SJSA1 (cell line): Measurements from ENCODE around the gene ADAM33. TPM values are rescaled to one million over a fixed set of nuclear protein-coding genes. Genes with fewer than 3 reads are reported as not detected.

ENCODE experiments used
- DNase-seq, 2 experiments: peaks; one replicate each; pipeline ENCODE4 v3.0.0-alpha.2; 2015 to 2020; ENCODE audit warnings: low spot score in 2 of 2, low read depth in 1 of 2
- H3K27ac ChIP-seq: fragments of 250-450 bp; sonication (Bioruptor Pico); 2 replicates; pipeline ENCODE4 v1.5.1; 2020; ENCODE audit warnings: mild to moderate bottlenecking, moderate library complexity
- H3K27me3 ChIP-seq: fragments of 250-450 bp; sonication (Bioruptor Pico); replicated peaks from 2 replicates; pipeline ENCODE4 v1.5.1; 2020; ENCODE audit warnings: mild to moderate bottlenecking, moderate library complexity
- H3K36me3 ChIP-seq: fragments of 250-450 bp; sonication (Bioruptor Pico); 2 replicates; pipeline ENCODE4 v1.5.1; 2020; ENCODE audit warnings: mild to moderate bottlenecking
- H3K4me1 ChIP-seq: fragments of 250-450 bp; sonication (Bioruptor Pico); replicated peaks from 2 replicates; pipeline ENCODE4 v1.6.1; 2021; ENCODE audit warnings: mild to moderate bottlenecking
- H3K4me3 ChIP-seq: fragments of 250-450 bp; sonication (Bioruptor Pico); 2 replicates; pipeline ENCODE4 v1.5.1; 2020; ENCODE audit warnings: mild to moderate bottlenecking
- H3K9me3 ChIP-seq: fragments of 250-450 bp; sonication (Bioruptor Pico); replicated peaks from 2 replicates; pipeline ENCODE4 v1.5.1; 2020; ENCODE audit warnings: mild to moderate bottlenecking
- total RNA-seq: library from RNA; depleted of rRNA; stranded (reverse); fragments of >200 nt; shearing (Covaris generic); gene quantifications from 2 replicates; pipeline ENCODE4 v1.2.3, GENCODE V29; 2014

The ADAM33 gene
- total RNA-seq, 1 experiment from 2014 or later, result not detected

DNA sequence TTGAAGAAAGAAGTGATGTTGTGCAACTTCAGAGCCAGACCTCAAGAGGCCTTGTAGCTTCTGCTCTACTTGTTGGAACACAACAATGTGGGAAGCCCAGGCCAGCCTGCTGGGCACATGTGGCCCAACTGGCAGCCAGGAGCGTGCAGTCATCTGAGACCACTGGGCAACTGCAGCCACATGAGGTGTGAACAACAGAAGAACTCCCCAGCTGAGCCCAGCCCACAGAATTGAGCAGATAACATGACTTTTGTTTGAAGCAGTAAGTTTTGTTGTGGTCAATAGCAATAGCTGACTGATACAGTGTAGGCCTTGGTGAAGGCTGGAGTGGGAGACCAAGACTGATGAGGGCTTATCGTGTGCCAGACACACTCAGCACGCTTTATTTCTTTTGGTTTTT is 8.6 kb upstream of the ADAM33 start:
- Histone ChIP-seq H3K27ac (no peak overlapping the region), H3K4me3 (no peak overlapping the region), H3K4me1 (peaks cover 5% of the 10 kb centered on the region), H3K36me3 (no peaks in the 10 kb centered on the region), H3K27me3 (no peaks in the 10 kb centered on the region), H3K9me3 (no peaks in the 10 kb centered on the region; the same call in 1 of the 2 replicates)
- no peak for DNase-seq

DNA sequence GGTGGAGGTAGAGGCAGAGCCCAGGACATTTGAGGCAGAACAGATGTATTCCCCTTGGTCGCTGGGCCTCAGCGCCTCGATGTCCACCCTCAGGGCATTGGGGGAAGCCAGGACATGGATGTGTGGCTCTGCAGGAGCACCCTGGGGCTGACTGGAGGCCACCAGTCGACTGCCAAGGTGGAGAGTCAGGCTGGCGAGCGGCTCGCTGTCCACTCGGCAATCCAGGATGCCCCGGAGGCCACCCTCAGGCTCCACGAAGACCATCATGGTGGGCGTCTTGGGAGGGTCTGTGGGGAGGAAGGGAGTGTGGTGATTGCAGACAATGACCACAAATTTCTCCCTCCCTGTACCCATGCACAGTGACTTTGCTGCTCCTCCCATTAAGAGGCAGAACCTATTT is 8.2 kb upstream of the ADAM33 start:
- H3K27me3 ChIP-seq, result no peaks in the 10 kb centered on the region
- no peak overlapping the region for H3K27ac ChIP-seq
- no peak for DNase-seq
- H3K9me3 ChIP-seq, result no peaks in the 10 kb centered on the region
- no peak overlapping the region for H3K4me3 ChIP-seq
- no peaks in the 10 kb centered on the region for H3K36me3 ChIP-seq
- H3K4me1 ChIP-seq, result peaks cover 5% of the 10 kb centered on the region

GRCh38 chr20:3687655-3688054 is 5.8 kb upstream of the ADAM33 start:
- Histone ChIP-seq H3K27me3 (no peaks in the 10 kb centered on the region), H3K9me3 (no peaks in the 10 kb centered on the region), H3K4me1 (peaks cover 5% of the 10 kb centered on the region), H3K27ac (no peak overlapping the region), H3K36me3 (no peaks in the 10 kb centered on the region), H3K4me3 (no peak overlapping the region)
- no peak for DNase-seq

- Histone ChIP-seq H3K27ac (no peak overlapping the region), H3K4me3 (no peak overlapping the region)
Measured at GRCh38 chr20:3686867-3687321, 5.1 kb upstream of the ADAM33 start.

GRCh38 chr20:3686421-3686820 is 4.6 kb upstream of the ADAM33 start:
- H3K4me3 ChIP-seq, result no peak overlapping the region
- H3K36me3 ChIP-seq, result no peaks in the 10 kb centered on the region
- H3K27me3 ChIP-seq, result peaks cover 4% of the 10 kb centered on the region; the same call in 1 of the 2 replicates
- no peak for DNase-seq
- H3K27ac ChIP-seq, result no peak overlapping the region
- no peaks in the 10 kb centered on the region for H3K9me3 ChIP-seq
- peaks cover 5% of the 10 kb centered on the region for H3K4me1 ChIP-seq

More at GRCh38 chr20:3686867-3687321, 5.1 kb upstream of the ADAM33 start:
- Histone ChIP-seq H3K9me3 (no peaks in the 10 kb centered on the region), H3K27me3 (peaks cover 4% of the 10 kb centered on the region; the same call in 1 of the 2 replicates), H3K4me1 (peaks cover 5% of the 10 kb centered on the region), H3K36me3 (no peaks in the 10 kb centered on the region)
- no peak for DNase-seq

DNA sequence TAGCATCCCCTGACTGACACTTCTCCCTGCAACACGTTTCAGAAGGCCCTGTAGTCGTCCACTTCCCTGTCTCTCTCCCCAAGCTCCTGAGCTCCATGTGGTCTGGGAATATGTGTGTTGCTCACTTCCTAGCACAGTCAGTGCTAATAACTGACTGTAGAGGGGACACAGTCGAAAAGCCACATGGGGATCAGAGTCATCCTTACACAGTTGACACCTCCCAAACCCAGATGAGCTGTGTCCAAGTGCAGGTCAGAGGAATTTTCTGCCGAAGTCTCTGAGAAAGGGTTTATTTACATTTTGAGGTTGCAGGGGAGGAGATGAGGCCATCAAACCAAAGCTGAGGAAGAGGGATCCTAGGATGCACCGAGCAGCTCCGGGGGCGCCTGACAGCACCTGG is 3.5 kb upstream of the ADAM33 start:
- H3K4me1 ChIP-seq, result peaks cover 5% of the 10 kb centered on the region
- H3K9me3 ChIP-seq, result no peaks in the 10 kb centered on the region
- H3K4me3 ChIP-seq, result no peak overlapping the region
- H3K36me3 ChIP-seq, result no peaks in the 10 kb centered on the region
- H3K27me3 ChIP-seq, result peaks cover 4% of the 10 kb centered on the region; the same call in 1 of the 2 replicates
- DNase-seq, result no peak
- no peak overlapping the region for H3K27ac ChIP-seq

- H3K36me3 ChIP-seq, result no peaks in the 10 kb centered on the region
- no peak overlapping the region for H3K4me3 ChIP-seq
- no peak for DNase-seq
- H3K4me1 ChIP-seq, result peaks cover 4% of the 10 kb centered on the region
- H3K9me3 ChIP-seq, result no peaks in the 10 kb centered on the region
- peaks cover 5% of the 10 kb centered on the region; the same call in 1 of the 2 replicates for H3K27me3 ChIP-seq
- no peak overlapping the region for H3K27ac ChIP-seq
Measured at GRCh38 chr20:3681352-3681930, 369 bp downstream of the ADAM33 start.

DNA sequence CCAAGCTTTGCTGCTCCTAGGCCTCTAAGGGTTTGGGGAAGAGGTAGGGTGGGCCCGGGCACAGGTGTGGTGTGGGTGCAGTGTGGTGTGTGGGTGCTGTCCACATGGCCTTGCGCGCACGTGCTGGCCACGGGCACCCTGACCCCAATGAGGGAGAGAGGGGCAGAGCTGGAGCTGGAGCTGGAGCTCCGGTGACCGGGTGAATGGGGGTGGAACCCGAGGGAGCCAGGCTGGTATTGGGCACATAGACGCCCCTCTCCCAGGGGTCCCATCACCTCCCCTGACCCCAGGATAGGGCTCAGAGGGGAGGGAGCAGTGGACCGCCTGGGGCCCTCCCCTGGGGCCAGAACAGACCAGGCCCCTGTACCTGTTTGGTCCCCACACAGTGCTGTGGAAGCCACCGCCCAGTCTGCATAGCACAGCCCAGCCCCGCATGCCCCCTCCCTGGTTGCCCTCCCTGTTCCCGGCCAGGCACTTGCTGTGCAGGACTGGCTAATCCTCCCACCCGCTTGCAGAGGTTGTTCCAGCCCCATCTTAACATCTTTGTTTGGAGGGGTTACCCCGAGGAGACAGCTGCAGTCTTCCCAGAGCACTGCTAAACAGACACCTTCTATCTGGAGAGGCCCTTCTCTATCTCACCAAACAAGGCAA is 984 bp downstream of the ADAM33 start:
- no peaks in the 10 kb centered on the region for H3K9me3 ChIP-seq
- H3K4me1 ChIP-seq, result peaks cover 4% of the 10 kb centered on the region
- no peaks in the 10 kb centered on the region for H3K36me3 ChIP-seq
- peaks cover 7% of the 10 kb centered on the region; the same call in 1 of the 2 replicates for H3K27me3 ChIP-seq
- no peak overlapping the region for H3K4me3 ChIP-seq
- no peak for DNase-seq
- no peak overlapping the region for H3K27ac ChIP-seq

- Histone ChIP-seq H3K36me3 (no peaks in the 10 kb centered on the region), H3K4me3 (no peak overlapping the region), H3K4me1 (peaks cover 4% of the 10 kb centered on the region), H3K9me3 (no peaks in the 10 kb centered on the region), H3K27ac (no peak overlapping the region), H3K27me3 (peaks cover 7% of the 10 kb centered on the region; the same call in 1 of the 2 replicates)
- no peak for DNase-seq
Measured at GRCh38 chr20:3679749-3680700, 1.8 kb downstream of the ADAM33 start.

GRCh38 chr20:3678856-3679720 is 2.7 kb downstream of the ADAM33 start:
- DNase-seq, result no peak
- no peaks in the 10 kb centered on the region for H3K9me3 ChIP-seq
- peaks cover 4% of the 10 kb centered on the region for H3K4me1 ChIP-seq
- H3K27ac ChIP-seq, result no peak overlapping the region
- no peak overlapping the region for H3K4me3 ChIP-seq
- H3K27me3 ChIP-seq, result peaks cover 7% of the 10 kb centered on the region; the same call in 1 of the 2 replicates
- H3K36me3 ChIP-seq, result no peaks in the 10 kb centered on the region

DNA sequence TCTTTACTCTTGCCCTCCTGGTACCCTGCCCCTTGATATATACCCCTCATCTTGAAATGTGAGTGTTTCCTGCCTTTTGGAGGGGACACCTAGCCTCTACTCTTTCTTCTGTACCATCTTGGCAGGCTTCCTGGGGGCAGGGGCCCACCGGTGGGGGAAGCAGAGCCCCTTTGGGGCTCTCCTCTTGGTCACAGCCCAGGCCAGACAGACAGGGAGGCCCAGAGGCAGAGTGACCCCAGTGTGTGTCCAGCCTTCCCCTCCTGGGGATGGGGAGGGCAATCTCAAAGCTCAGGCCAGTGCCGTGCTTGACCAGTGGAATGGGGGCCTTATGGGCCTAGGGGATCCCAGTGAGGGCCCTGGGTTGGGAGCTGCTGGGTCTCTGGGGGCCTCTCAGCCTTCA is 3.6 kb downstream of the ADAM33 start:
- Histone ChIP-seq H3K9me3 (no peaks in the 10 kb centered on the region), H3K4me1 (peaks cover 4% of the 10 kb centered on the region), H3K36me3 (no peaks in the 10 kb centered on the region), H3K27me3 (peaks cover 7% of the 10 kb centered on the region; the same call in 1 of the 2 replicates), H3K4me3 (no peak overlapping the region), H3K27ac (no peak overlapping the region)
- no peak for DNase-seq

GRCh38 chr20:3677733-3678132 is 4.1 kb downstream of the ADAM33 start:
- no peak overlapping the region for H3K4me3 ChIP-seq
- no peaks in the 10 kb centered on the region for H3K9me3 ChIP-seq
- H3K27ac ChIP-seq, result no peak overlapping the region
- DNase-seq, result no peak
- no peaks in the 10 kb centered on the region for H3K36me3 ChIP-seq
- H3K27me3 ChIP-seq, result peaks cover 7% of the 10 kb centered on the region; the same call in 1 of the 2 replicates
- peaks cover 4% of the 10 kb centered on the region for H3K4me1 ChIP-seq
